Left lung (tissue), 10 donors: ENCODE results near the gene SP7. TPM values are rescaled to one million over a fixed set of nuclear protein-coding genes. Genes with fewer than 3 reads are reported as not detected.

Source experiments
- ATAC-seq: fragments of 200-7000 bp; cut with Tn5 transposase; one replicate; pipeline ENCODE4 v1.9.1; 2020; ENCODE audit warnings: moderate library complexity
- DNase-seq, 4 donors: peaks; one replicate each; pipeline ENCODE4 v3.0.0-alpha.2; 2013 to 2020
- H3K27ac ChIP-seq, 2 donors: fragments of 200-600 bp; sonication (generic) in 1 of 2; one replicate each; pipeline versions ENCODE4 v1.5.0 to v1.8.0; 2020 to 2021
- H3K27me3 ChIP-seq, 2 donors: fragments of 200-600 bp; sonication (generic) in 1 of 2; one replicate each; pipeline versions ENCODE4 v1.5.0 to v1.8.0; 2020 to 2021
- H3K36me3 ChIP-seq, 2 donors: fragments of 200-600 bp; sonication (generic) in 1 of 2; one replicate each; pipeline versions ENCODE4 v1.5.0 to v1.8.0; 2020 to 2021
- H3K4me1 ChIP-seq, 2 donors: fragments of 200-600 bp; one replicate each; pipeline ENCODE4 v1.8.0; 2021
- H3K4me3 ChIP-seq, 2 donors: fragments of 200-600 bp; sonication (generic) in 1 of 2; one replicate each; pipeline versions ENCODE4 v1.5.0 to v1.8.0; 2020 to 2021; ENCODE audit warnings: mild to moderate bottlenecking in 1 of 2
- H3K9me3 ChIP-seq, 2 donors: fragments of 200-600 bp; sonication (generic) in 1 of 2; one replicate each; pipeline versions ENCODE4 v1.5.0 to v1.8.0; 2020 to 2021
- CTCF ChIP-seq, 2 donors: fragments of 200-600 bp; sonication (generic) in 1 of 2; IDR thresholded peaks; one replicate each; pipeline versions ENCODE4 v1.5.0 to v1.8.0; 2021; ENCODE audit warnings: antibody characterized with exemption in 2 of 2
- intact Hi-C, 2 donors: fragments of 100-400 bp; cut with DNase I; formaldehyde crosslinking; loops; one replicate each; pipeline versions ENCODE4 v1.11.2 to v1.14.2; 2022
- polyA plus RNA-seq, 6 donors: library from polyadenylated mRNA; unstranded; fragments of 120-200 nt; gene quantifications; one replicate each; pipeline ENCODE4 v1.2.1, GENCODE V29; 2013; ENCODE audit not compliant: insufficient read length in 6 of 6
- total RNA-seq, 2 donors: library from RNA; stranded (reverse); fragmentation: NEBNext Ultra II Directional; extraction: Animal tissue kit (Norgen Biotek cat#: 25700); gene quantifications; one replicate each; pipeline ENCODE4 v1.2.1, GENCODE V29; 2021
- donor health status: DM: no; HTN: yes; CAD: no.
- donor health status: DM: no; HTN: no; CAD: no.

Gene SP7
- total and polyA plus RNA-seq, 8 donors: 0.11 to 0.64 (median 0.15) TPM; not detected in 1

- ATAC-seq: no peak
- H3K9me3 ChIP-seq: no peaks in the 10 kb centered on the region
- intact Hi-C loops: no loop called here
- peaks cover 0 to 47% of the 10 kb centered on the region in 2 donors for H3K27me3 ChIP-seq
- no peak overlapping the region for H3K4me3 ChIP-seq
- H3K4me1 ChIP-seq: peaks cover 1 to 10% of the 10 kb centered on the region in 2 donors
- TF ChIP-seq CTCF (IDR thresholded peaks at IDR 0.05): no peak
- DNase-seq: no peak
- no peaks in the 10 kb centered on the region for H3K36me3 ChIP-seq
- no peak overlapping the region for H3K27ac ChIP-seq
Measured at GRCh38 chr12:53340398-53340797, 4.2 kb upstream of the SP7 start.

- H3K36me3 ChIP-seq: no peaks in the 10 kb centered on the region
- no peak for TF ChIP-seq CTCF (IDR thresholded peaks at IDR 0.05)
- ATAC-seq (no peak), DNase-seq (no peak)
- H3K27me3 ChIP-seq: peaks cover 0 to 59% of the 10 kb centered on the region in 2 donors
- H3K9me3 ChIP-seq: no peaks in the 10 kb centered on the region
- H3K4me1 ChIP-seq: no peaks in the 10 kb centered on the region
- no peak overlapping the region for H3K4me3 ChIP-seq
- intact Hi-C loops: no loop called here
- H3K27ac ChIP-seq: no peak overlapping the region
Measured at GRCh38 chr12:53338916-53339315, 2.8 kb upstream of the SP7 start.

- intact Hi-C loops: no loop called here
- ATAC-seq (no peak), DNase-seq (no peak)
Measured at GRCh38 chr12:53338017-53338416, 1.9 kb upstream of the SP7 start.

GRCh38 chr12:53334822-53335221 lies 1.3 kb downstream of the SP7 start:
- DNase-seq: no peak
- no peak for TF ChIP-seq CTCF (IDR thresholded peaks at IDR 0.05)
- Histone ChIP-seq H3K4me3 (no peak overlapping the region), H3K27ac (no peak overlapping the region), H3K36me3 (no peaks in the 10 kb centered on the region), H3K27me3 (peaks cover 0 to 92% of the 10 kb centered on the region in 2 donors), H3K9me3 (no peaks in the 10 kb centered on the region), H3K4me1 (no peaks in the 10 kb centered on the region)
- intact Hi-C loops: no loop called here
- no peak for ATAC-seq

More at GRCh38 chr12:53338017-53338416, 1.9 kb upstream of the SP7 start:
- no peaks in the 10 kb centered on the region for H3K36me3 ChIP-seq
- TF ChIP-seq CTCF (IDR thresholded peaks at IDR 0.05): no peak
- no peak overlapping the region for H3K27ac ChIP-seq
- peaks cover 0 to 68% of the 10 kb centered on the region in 2 donors for H3K27me3 ChIP-seq
- H3K4me3 ChIP-seq: no peak overlapping the region
- no peaks in the 10 kb centered on the region for H3K4me1 ChIP-seq
- H3K9me3 ChIP-seq: no peaks in the 10 kb centered on the region

GRCh38 chr12:53333845-53334244 lies 2.3 kb downstream of the SP7 start:
- Histone ChIP-seq H3K27me3 (peaks cover 0 to 88% of the 10 kb centered on the region in 2 donors), H3K9me3 (no peaks in the 10 kb centered on the region), H3K27ac (no peak overlapping the region), H3K4me3 (no peak overlapping the region), H3K36me3 (no peaks in the 10 kb centered on the region), H3K4me1 (no peaks in the 10 kb centered on the region)
- DNase-seq: no peak
- intact Hi-C loops: no loop called here
- no peak for TF ChIP-seq CTCF (IDR thresholded peaks at IDR 0.05)
- no peak for ATAC-seq
